Measurements from ENCODE around the gene TAF1L.
A peak's percentile ranks its signal among the peaks of the same experiment; 100 is the strongest.

The TAF1L gene

DNA sequence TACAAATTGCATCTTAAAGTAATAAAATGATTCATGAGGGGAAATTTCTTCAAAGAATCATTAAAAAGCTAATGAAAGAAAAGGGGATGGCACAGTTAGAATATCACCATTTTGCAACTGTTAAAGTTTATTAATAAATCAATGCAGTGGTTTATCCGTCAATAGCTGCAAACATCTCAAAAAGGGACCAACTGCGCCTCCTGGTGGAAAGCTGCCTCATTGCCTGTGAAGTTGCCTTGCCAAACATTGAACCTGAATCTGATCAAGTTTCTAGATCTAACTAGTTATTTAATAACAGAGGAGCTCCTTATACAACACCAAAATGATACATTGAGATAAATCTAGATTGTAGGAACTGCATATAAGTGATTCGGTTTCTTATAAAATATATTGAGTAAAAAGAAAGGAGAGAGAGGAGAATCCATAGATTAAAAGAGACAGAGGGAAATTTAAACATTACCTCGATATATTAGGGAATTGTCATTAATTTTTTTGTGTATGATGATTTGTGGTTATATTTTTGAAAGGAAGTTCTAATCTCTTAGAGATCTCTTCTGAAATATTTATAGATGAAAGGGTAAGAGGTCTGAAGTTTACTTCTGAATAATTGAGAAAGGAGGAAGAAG is 55.6 kb downstream of the TAF1L start:
- no peak overlapping the region for H3K4me3 ChIP-seq (ENCODE audit: low read depth, low read length)
- DNase-seq (ENCODE audit: low read depth, low spot score) = peak; percentile 50
- TF ChIP-seq, protein P1, sequence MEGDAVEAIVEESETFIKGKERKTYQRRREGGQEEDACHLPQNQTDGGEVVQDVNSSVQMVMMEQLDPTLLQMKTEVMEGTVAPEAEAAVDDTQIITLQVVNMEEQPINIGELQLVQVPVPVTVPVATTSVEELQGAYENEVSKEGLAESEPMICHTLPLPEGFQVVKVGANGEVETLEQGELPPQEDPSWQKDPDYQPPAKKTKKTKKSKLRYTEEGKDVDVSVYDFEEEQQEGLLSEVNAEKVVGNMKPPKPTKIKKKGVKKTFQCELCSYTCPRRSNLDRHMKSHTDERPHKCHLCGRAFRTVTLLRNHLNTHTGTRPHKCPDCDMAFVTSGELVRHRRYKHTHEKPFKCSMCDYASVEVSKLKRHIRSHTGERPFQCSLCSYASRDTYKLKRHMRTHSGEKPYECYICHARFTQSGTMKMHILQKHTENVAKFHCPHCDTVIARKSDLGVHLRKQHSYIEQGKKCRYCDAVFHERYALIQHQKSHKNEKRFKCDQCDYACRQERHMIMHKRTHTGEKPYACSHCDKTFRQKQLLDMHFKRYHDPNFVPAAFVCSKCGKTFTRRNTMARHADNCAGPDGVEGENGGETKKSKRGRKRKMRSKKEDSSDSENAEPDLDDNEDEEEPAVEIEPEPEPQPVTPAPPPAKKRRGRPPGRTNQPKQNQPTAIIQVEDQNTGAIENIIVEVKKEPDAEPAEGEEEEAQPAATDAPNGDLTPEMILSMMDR (IDR thresholded peaks at IDR 0.05; ENCODE audit: low read depth, low read length) = peak; percentile 97
- in situ Hi-C loops (cut with HindIII; ENCODE audit: low sequenced_read_pairs) = no loop called here

Data from astrocyte of the spinal cord (primary cell).